ENCODE data around the gene ACACA.

The ACACA gene

DNA sequence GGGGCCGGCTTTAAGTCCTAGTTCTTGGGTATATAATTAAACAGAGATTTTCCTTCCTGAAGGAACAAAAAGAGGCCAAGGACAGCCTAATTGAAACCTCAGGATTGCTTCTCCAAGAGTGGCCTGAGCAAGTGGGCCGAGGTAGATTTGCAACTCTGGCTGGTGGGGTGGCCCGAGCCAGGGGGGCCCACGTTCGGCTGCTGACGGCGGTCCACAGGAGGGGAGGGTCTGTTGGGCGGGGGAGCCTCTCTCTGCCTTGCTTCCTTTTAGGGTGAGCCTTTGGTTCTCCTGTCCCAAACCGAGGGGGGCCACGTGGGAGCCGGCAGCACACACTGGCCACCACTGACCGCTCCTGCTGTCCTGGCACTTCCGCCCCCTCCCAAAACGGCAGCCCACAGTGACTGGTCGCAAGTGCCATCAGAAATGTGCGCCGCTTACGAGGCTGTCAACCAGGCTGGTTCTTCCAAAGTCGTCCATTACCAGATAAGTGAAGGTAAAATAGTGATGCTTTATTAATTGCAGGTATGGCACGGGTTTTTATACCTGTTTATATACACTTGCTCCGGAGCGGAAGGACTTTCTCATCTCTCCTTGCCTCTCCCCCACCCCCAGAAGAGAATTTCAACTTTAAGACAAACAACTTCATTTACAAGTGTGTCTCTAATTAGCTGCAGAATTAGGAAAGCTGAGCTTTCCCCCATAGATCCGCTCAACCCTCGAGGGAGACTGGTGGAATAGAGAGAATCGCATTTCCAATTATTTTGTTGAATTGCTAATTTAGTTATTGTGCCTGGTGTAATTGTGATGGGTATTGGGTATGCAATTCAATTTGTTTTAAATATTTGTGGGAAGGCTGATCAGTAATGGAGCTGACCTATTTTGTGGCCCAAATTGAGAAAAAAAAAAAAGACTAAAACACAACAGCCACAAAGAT, 340.0 kb downstream of the ACACA start:
- no peak overlapping the region for H3K4me3 ChIP-seq (ENCODE audit: low read length)
- no peak for DNase-seq (ENCODE audit: low read depth)
- TF ChIP-seq, protein P1, sequence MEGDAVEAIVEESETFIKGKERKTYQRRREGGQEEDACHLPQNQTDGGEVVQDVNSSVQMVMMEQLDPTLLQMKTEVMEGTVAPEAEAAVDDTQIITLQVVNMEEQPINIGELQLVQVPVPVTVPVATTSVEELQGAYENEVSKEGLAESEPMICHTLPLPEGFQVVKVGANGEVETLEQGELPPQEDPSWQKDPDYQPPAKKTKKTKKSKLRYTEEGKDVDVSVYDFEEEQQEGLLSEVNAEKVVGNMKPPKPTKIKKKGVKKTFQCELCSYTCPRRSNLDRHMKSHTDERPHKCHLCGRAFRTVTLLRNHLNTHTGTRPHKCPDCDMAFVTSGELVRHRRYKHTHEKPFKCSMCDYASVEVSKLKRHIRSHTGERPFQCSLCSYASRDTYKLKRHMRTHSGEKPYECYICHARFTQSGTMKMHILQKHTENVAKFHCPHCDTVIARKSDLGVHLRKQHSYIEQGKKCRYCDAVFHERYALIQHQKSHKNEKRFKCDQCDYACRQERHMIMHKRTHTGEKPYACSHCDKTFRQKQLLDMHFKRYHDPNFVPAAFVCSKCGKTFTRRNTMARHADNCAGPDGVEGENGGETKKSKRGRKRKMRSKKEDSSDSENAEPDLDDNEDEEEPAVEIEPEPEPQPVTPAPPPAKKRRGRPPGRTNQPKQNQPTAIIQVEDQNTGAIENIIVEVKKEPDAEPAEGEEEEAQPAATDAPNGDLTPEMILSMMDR (conservative IDR thresholded peaks at IDR 0.05; ENCODE audit: low read depth, low read length), result no peak

DNA sequence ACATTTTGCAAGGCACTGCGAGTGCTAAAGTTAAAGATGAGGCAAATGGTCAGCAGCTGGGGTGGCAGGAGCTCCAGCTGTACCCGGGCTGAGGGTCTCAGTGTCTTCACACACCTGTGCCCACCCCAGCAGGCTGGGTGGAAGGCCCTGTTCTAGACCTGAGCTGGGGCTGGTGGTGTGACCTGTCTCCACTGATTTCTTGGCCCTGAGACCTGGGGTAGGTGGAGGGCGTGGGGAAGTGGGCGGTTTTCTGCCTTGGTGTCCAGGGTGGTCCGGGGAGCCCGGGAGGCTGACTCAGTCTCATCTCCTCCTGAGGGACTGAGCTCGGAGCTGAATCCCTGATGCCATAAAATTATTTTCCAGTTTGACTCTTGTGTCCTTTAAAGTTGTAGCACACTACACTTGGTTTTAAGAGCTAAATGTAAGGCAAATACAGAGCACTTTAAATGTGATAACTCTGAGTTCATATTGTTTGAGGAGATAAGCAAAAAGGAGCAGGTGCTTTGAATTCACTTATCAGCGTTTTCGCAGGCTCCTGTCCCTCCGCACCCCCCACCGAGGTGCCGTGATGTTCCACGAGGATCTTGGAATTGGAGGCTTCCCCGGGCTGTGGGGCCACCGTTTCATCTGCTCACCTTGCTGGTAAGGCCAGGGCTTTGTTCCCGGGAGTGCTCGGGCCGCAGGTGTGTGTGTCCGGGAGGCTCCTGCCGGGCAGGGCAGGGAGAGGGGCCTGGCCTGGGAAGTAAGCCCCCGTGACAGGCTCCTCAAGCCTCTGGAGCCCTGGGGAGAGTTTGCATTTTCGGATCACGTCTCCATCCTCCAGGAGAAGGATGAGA, 340.9 kb downstream of the ACACA start:
- no peak for DNase-seq (ENCODE audit: low read depth)
- TF ChIP-seq, protein P1 (conservative IDR thresholded peaks at IDR 0.05; ENCODE audit: low read depth, low read length), result no peak
- no peak overlapping the region for H3K4me3 ChIP-seq (ENCODE audit: low read length)

DNA sequence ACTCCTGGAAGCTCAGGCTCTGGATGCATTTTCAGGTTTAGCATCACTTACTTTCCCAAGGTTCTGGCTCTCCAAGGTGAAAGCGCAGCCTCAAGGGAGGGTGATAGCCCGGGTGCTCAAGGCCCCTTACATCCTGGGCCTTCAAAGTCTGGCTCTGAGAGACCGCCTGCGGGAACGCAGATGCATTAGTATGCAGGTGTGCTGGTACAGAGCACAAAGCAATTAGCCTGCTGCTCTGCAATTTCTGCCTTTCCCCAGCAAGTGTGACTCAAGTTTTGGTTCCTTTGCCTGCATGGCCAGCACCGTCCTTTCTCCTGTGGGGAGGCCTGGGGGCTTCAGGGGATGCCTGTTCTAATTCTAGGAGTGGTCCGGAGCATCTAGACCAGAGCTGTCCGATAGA, 341.7 kb downstream of the ACACA start:
- H3K4me3 ChIP-seq (ENCODE audit: low read length), result no peak overlapping the region
- TF ChIP-seq, protein P1 (conservative IDR thresholded peaks at IDR 0.05; ENCODE audit: low read depth, low read length), result no peak
- DNase-seq (ENCODE audit: low read depth), result no peak

DNA sequence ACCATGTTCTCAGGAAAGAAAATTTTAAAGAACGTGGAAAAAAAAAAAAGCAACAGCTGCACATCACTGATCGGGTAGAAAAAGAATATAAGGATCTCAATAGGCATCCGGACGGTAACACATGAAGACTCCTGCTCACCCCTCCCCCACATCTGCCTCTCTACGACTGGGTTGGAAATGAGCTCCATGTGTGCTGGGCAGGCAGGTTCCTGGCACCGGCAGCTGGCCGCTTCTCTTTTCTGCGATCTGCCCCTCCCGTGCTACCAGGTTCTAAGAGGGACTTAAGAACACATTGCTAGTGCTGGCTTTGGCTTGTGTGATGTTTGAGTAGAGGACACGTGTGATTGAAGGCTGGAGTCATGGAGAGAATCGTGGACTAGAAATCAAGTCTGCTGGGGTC, 342.4 kb downstream of the ACACA start:
- TF ChIP-seq, protein P1 (conservative IDR thresholded peaks at IDR 0.05; ENCODE audit: low read depth, low read length), result no peak
- no peak for DNase-seq (ENCODE audit: low read depth)
- H3K4me3 ChIP-seq (ENCODE audit: low read length), result no peak overlapping the region

DNA sequence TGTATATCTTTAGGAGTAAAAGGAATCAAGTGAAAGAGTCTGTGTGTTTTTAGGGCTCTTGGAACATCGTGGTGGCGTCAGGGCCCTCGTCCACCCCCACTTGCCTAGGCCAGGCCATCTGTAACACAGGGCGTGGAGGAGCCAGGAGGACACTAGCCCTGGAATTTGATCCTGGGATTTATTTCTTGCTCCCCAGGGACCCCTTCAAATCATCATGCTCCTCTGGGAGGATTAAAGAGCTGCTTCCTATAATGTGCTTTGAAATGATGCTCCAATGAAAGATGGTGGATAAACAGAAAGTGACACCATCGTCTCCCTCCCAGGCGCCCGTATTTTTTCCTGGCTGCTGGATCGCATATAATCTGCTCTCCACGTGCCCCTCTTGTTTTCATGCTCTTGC, 344.6 kb downstream of the ACACA start:
- no peak for DNase-seq (ENCODE audit: low read depth)
- H3K4me3 ChIP-seq (ENCODE audit: low read length), result no peak overlapping the region
- TF ChIP-seq, protein P1 (conservative IDR thresholded peaks at IDR 0.05; ENCODE audit: low read depth, low read length), result no peak

DNA sequence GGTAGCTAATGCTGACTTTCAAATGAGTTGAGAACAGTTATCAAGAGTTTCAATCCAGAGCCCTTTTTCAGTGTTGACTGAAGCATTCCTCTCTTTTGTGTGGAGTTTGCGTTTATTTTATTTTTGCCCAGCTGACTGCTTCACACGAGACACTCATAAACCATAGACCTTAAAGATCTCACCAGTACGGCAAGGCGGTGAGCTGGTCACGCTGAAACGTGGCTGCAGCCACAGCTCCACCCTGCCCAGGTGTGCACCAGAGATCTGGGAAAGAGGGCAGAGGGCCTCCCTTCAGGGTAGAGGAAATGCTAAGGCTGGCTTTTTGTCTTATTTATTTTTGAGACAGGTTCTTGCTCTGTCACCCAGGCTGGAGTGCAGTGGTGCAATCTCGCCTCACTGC, 345.7 kb downstream of the ACACA start:
- TF ChIP-seq, protein P1 (conservative IDR thresholded peaks at IDR 0.05; ENCODE audit: low read depth, low read length), result no peak
- DNase-seq (ENCODE audit: low read depth), result no peak
- no peak overlapping the region for H3K4me3 ChIP-seq (ENCODE audit: low read length)

All from retinal pigment epithelial cell (primary cell).